Fibroblast of lung (primary cell): ENCODE measurements around the gene NF2. TPM values are rescaled to one million over a fixed set of nuclear protein-coding genes. Genes with fewer than 3 reads are reported as not detected.

ENCODE experiments used
- DNase-seq, 2 donors: peaks; one replicate each; pipeline versions ENCODE4 v3.0.0 to v3.0.0-alpha.2; 2010; ENCODE audit warnings: low read depth in 2 of 2
- H2AFZ ChIP-seq: 2 replicates; pipeline ENCODE4 v1.5.1; 2012; ENCODE audit warnings: low read length, control low read depth, inconsistent platforms
- H3K27ac ChIP-seq: 2 replicates; pipeline ENCODE4 v1.5.1; 2011; ENCODE audit warnings: low read length, control low read depth; ENCODE audit not compliant: insufficient read depth
- H3K27me3 ChIP-seq: 2 replicates; pipeline ENCODE4 v1.5.1; 2011; ENCODE audit warnings: mild to moderate bottlenecking, low read length; ENCODE audit not compliant: control insufficient read depth, insufficient read depth
- H3K36me3 ChIP-seq: 2 replicates; pipeline ENCODE4 v1.5.1; 2011; ENCODE audit warnings: low read length; ENCODE audit not compliant: control insufficient read depth, insufficient read depth
- H3K4me1 ChIP-seq: 2 replicates; pipeline ENCODE4 v1.5.1; 2011; ENCODE audit warnings: low read length; ENCODE audit not compliant: control insufficient read depth, insufficient read depth; ENCODE audit errors: extremely low read depth
- H3K4me2 ChIP-seq: 2 replicates; pipeline ENCODE4 v1.5.1; 2011; ENCODE audit warnings: low read length, control low read depth; ENCODE audit not compliant: insufficient read depth; ENCODE audit errors: extremely low read depth
- H3K4me3 ChIP-seq, 4 experiments: fragments of 200-600 bp in 1 of 4; sonication (generic) in 1 of 4; replicated peaks in 1 of 4; 2 replicates each; pipeline ENCODE4 v1.5.1; 2011 to 2016; ENCODE audit warnings: low read length in 4 of 4, low read depth in 3 of 4, mild to moderate bottlenecking in 3 of 4, control low read depth in 2 of 4, inconsistent platforms in 1 of 4, mixed read lengths in 1 of 4; ENCODE audit not compliant: insufficient read depth in 1 of 4; ENCODE audit errors: control extremely low read depth in 1 of 4
- H3K79me2 ChIP-seq: 2 replicates; pipeline ENCODE4 v1.5.1; 2012; ENCODE audit warnings: mild to moderate bottlenecking, low read length, inconsistent platforms; ENCODE audit not compliant: control insufficient read depth, insufficient read depth
- H3K9ac ChIP-seq: 2 replicates; pipeline ENCODE4 v1.5.1; 2011; ENCODE audit warnings: mild to moderate bottlenecking, low read length, control low read depth; ENCODE audit not compliant: insufficient read depth
- H3K9me3 ChIP-seq: 2 replicates; pipeline ENCODE4 v1.5.1; 2012; ENCODE audit warnings: low read depth, low read length; ENCODE audit not compliant: control insufficient read depth, insufficient read depth
- H4K20me1 ChIP-seq: 2 replicates; pipeline ENCODE4 v1.5.1; 2011; ENCODE audit warnings: low read length; ENCODE audit not compliant: control insufficient read depth, insufficient read depth; ENCODE audit errors: extremely low read depth
- CTCF ChIP-seq, 2 donors: IDR thresholded peaks in 1 of 2; conservative IDR thresholded peaks in 1 of 2; 1 replicate in 1 of 2; 2 replicates in 1 of 2; pipeline ENCODE4 v1.5.1; 2011 to 2012; ENCODE audit warnings: low read length in 2 of 2, control low read depth in 1 of 2, inconsistent platforms in 1 of 2, low read depth in 1 of 2, mild to moderate bottlenecking in 1 of 2
- EZH2 ChIP-seq: IDR thresholded peaks from 2 replicates; pipeline ENCODE4 v1.5.1; 2012; ENCODE audit warnings: low read length, control low read depth, mild to moderate bottlenecking; ENCODE audit errors: missing control alignments
- polyA plus RNA-seq, 2 donors: library from polyadenylated mRNA; depleted of rRNA in 1 of 2; stranded (reverse) in 1 of 2; unstranded in 1 of 2; fragments of >200 nt; gene quantifications; 2 replicates each; pipeline ENCODE4 v1.2.1, GENCODE V29; 2011 to 2012; ENCODE audit warnings: missing spikeins in 1 of 2
- total RNA-seq: library from RNA; depleted of rRNA; stranded (reverse); fragments of >200 nt; gene quantifications from 2 replicates; pipeline ENCODE4 v1.2.1, GENCODE V29; 2014

Gene NF2
- total and polyA plus RNA-seq, 2 donors (not counting 1 experiment from before 2014, with no cell fraction given): 55.5 to 80.9 TPM

DNA sequence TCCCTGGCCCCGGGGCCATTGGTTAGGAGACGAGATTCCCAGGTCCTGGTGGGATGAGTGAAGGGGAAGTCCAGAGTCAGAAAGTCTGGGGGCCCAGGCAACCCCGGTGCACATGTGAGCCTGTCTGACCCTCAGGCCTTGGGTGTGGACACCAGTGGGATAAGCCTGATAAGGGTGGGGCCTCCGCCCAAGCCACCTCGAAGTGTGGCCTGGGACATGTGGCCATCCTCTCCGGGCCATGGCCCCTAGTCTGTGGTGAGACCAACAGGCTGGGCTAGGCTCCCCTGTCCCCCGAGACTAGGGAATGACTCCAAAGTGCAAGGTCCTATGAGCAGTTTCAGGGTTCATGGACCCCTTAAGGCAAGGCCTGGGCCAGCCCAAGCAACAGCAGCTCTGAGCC lies 122.7 kb downstream of the NF2 start:
- Histone ChIP-seq H3K79me2 (no peaks in the 10 kb centered on the region), H3K36me3 (no peaks in the 10 kb centered on the region), H3K9ac (no peak overlapping the region), H3K27me3 (peaks cover 9% of the 10 kb centered on the region), H3K27ac (no peak overlapping the region), H3K4me2 (no peak overlapping the region), H4K20me1 (no peaks in the 10 kb centered on the region), H2AFZ (no peak overlapping the region), H3K4me3 (no peak overlapping the region), H3K4me1 (no peaks in the 10 kb centered on the region), H3K9me3 (no peaks in the 10 kb centered on the region)
- DNase-seq: no peak
- TF ChIP-seq CTCF (conservative IDR thresholded peaks at IDR 0.05 in 1 of 2, IDR thresholded peaks at IDR 0.05 in 1 of 2; ENCODE audit: low read depth in 1 of 2, low read length in 2 of 2) (no peak), EZH2 (no peak)

DNA sequence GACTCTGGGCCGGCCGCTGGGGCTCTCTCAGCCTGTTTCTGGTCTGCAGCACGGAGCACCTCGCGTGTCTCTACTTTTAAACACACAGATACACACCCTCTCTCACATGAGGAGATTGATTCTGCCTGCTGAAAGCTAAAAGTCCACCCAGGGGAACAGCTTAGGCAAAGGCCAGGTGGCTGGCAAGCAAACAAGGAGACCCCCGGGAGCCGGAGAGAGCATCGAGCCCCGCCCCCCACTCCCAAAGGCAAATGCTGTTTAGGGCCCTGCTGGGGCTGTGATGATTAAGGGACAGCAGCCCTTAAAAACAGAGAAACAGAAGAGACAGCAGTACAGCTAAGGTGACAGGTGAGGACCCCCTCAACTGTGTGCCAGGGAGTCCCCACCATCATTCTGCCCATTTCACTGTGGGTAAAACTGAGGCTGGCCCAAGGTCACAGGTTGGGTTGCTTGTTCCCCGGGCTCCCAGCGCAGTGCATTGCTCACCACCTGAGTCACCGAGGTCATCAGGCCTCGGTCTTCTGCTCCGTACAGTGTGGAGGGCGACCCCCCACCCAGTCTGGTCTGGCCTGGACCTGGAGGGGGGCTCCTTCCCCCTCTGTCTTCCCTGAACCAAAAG lies 123.2 kb downstream of the NF2 start:
- no peaks in the 10 kb centered on the region for H3K4me1 ChIP-seq
- H3K79me2 ChIP-seq: no peaks in the 10 kb centered on the region
- no peak overlapping the region for H3K4me3 ChIP-seq
- no peaks in the 10 kb centered on the region for H3K9me3 ChIP-seq
- no peak overlapping the region for H3K27ac ChIP-seq
- no peak overlapping the region for H3K4me2 ChIP-seq
- TF ChIP-seq EZH2 (no peak), CTCF (conservative IDR thresholded peaks at IDR 0.05 in 1 of 2, IDR thresholded peaks at IDR 0.05 in 1 of 2; ENCODE audit: low read depth in 1 of 2, low read length in 2 of 2) (no peak)
- no peak overlapping the region for H2AFZ ChIP-seq
- H3K27me3 ChIP-seq: peaks cover 4% of the 10 kb centered on the region
- DNase-seq: no peak
- no peaks in the 10 kb centered on the region for H4K20me1 ChIP-seq
- no peak overlapping the region for H3K9ac ChIP-seq
- H3K36me3 ChIP-seq: no peaks in the 10 kb centered on the region

- Histone ChIP-seq H3K9ac (no peak overlapping the region), H3K4me3 (no peak overlapping the region), H2AFZ (no peak overlapping the region), H3K4me1 (no peaks in the 10 kb centered on the region), H3K9me3 (no peaks in the 10 kb centered on the region), H4K20me1 (no peaks in the 10 kb centered on the region), H3K27me3 (peaks cover 3% of the 10 kb centered on the region), H3K27ac (no peak overlapping the region), H3K36me3 (no peaks in the 10 kb centered on the region), H3K79me2 (no peaks in the 10 kb centered on the region), H3K4me2 (no peak overlapping the region)
- DNase-seq: peak; percentile 30 to 32
- peak; percentile 23 to 42 for TF ChIP-seq CTCF (conservative IDR thresholded peaks at IDR 0.05 in 1 of 2, IDR thresholded peaks at IDR 0.05 in 1 of 2; ENCODE audit: low read depth in 1 of 2, low read length in 2 of 2)
- TF ChIP-seq EZH2: no peak
Observed at GRCh38 chr22:29727131-29727523, 123.7 kb downstream of the NF2 start.
